Liver (tissue), 9 donors: ENCODE measurements around the gene MERTK. TPM values are rescaled to one million over a fixed set of nuclear protein-coding genes. Genes with fewer than 3 reads are reported as not detected.

ENCODE experiments used
- DNase-seq: peaks from one replicate; pipeline ENCODE4 v3.0.0-alpha.2; 2017; ENCODE audit warnings: low spot score
- H3K27ac ChIP-seq, 2 donors: one replicate each; pipeline ENCODE4 v1.7.0; 2013; ENCODE audit warnings: inconsistent platforms in 2 of 2, low read length in 2 of 2, control low read depth in 1 of 2, low read depth in 1 of 2, mild to moderate bottlenecking in 1 of 2
- H3K27me3 ChIP-seq, 4 donors: one replicate each; pipeline versions ENCODE4 v1.6.1 to v1.7.0; 2013; ENCODE audit warnings: low read length in 3 of 4, inconsistent platforms in 1 of 4, mild to moderate bottlenecking in 1 of 4, moderate library complexity in 1 of 4; ENCODE audit not compliant: control insufficient read depth in 4 of 4, insufficient read depth in 4 of 4
- H3K36me3 ChIP-seq, 4 donors: one replicate each; pipeline versions ENCODE4 v1.6.1 to v1.7.0; 2013; ENCODE audit warnings: low read length in 3 of 4, mild to moderate bottlenecking in 3 of 4, low read depth in 1 of 4, moderate library complexity in 1 of 4; ENCODE audit not compliant: control insufficient read depth in 4 of 4, insufficient read depth in 3 of 4
- H3K4me1 ChIP-seq, 4 donors: one replicate each; pipeline versions ENCODE4 v1.6.1 to v1.7.0; 2013; ENCODE audit warnings: low read length in 3 of 4, mild to moderate bottlenecking in 3 of 4, moderate library complexity in 1 of 4; ENCODE audit not compliant: control insufficient read depth in 4 of 4, insufficient read depth in 4 of 4
- H3K4me3 ChIP-seq, 3 donors: one replicate each; pipeline versions ENCODE4 v1.6.1 to v1.7.0; 2013; ENCODE audit warnings: low read length in 3 of 3, control low read depth in 1 of 3, low read depth in 1 of 3, mild to moderate bottlenecking in 1 of 3
- H3K9ac ChIP-seq, 2 donors: one replicate each; pipeline ENCODE4 v1.7.0; 2013; ENCODE audit warnings: low read length in 2 of 2, mild to moderate bottlenecking in 2 of 2, moderate library complexity in 2 of 2, control low read depth in 1 of 2, low read depth in 1 of 2
- H3K9me3 ChIP-seq, 4 donors: one replicate each; pipeline versions ENCODE4 v1.6.1 to v1.7.0; 2013; ENCODE audit warnings: low read length in 3 of 4; ENCODE audit not compliant: control insufficient read depth in 4 of 4
- EGR1 ChIP-seq, 2 donors: IDR thresholded peaks; 2 replicates each; pipeline ENCODE4 v1.6.1; 2016 to 2018; ENCODE audit warnings: antibody characterized with exemption in 2 of 2, low read depth in 2 of 2
- FOXA1 ChIP-seq: IDR thresholded peaks from 2 replicates; pipeline ENCODE4 v1.6.1; 2016; ENCODE audit warnings: antibody characterized with exemption
- FOXA2 ChIP-seq: IDR thresholded peaks from 2 replicates; pipeline ENCODE4 v1.6.1; 2016; ENCODE audit warnings: antibody characterized with exemption
- GABPA ChIP-seq, 2 donors: IDR thresholded peaks in 1 of 2; conservative IDR thresholded peaks in 1 of 2; 2 replicates each; pipeline ENCODE4 v1.6.1; 2016; ENCODE audit warnings: antibody characterized with exemption in 2 of 2, mild to moderate bottlenecking in 1 of 2, moderate library complexity in 1 of 2
- HNF4A ChIP-seq, 2 donors: conservative IDR thresholded peaks; 2 replicates each; pipeline ENCODE4 v1.6.1; 2016; ENCODE audit warnings: antibody characterized with exemption in 2 of 2, mild to moderate bottlenecking in 2 of 2
- HNF4G ChIP-seq: IDR thresholded peaks from 2 replicates; pipeline ENCODE4 v1.6.1; 2016; ENCODE audit warnings: antibody characterized with exemption
- JUND ChIP-seq, 2 donors: IDR thresholded peaks; 2 replicates each; pipeline ENCODE4 v1.6.1; 2016; ENCODE audit warnings: antibody characterized with exemption in 2 of 2
- NR2F2 ChIP-seq: IDR thresholded peaks from 2 replicates; pipeline ENCODE4 v1.6.1; 2016; ENCODE audit warnings: antibody characterized with exemption
- RAD21 ChIP-seq, 2 donors: IDR thresholded peaks; 2 replicates each; pipeline ENCODE4 v1.6.1; 2016; ENCODE audit warnings: antibody characterized with exemption in 2 of 2, mild to moderate bottlenecking in 2 of 2
- RXRA ChIP-seq, 2 donors: IDR thresholded peaks; 2 replicates each; pipeline ENCODE4 v1.6.1; 2017 to 2018; ENCODE audit warnings: antibody characterized with exemption in 2 of 2, mild to moderate bottlenecking in 1 of 2
- SP1 ChIP-seq: IDR thresholded peaks from 2 replicates; pipeline ENCODE4 v1.6.1; 2018; ENCODE audit warnings: antibody characterized with exemption, mild to moderate bottlenecking
- TAF1 ChIP-seq: conservative IDR thresholded peaks from 2 replicates; pipeline ENCODE4 v1.6.1; 2016; ENCODE audit warnings: antibody characterized with exemption, mild to moderate bottlenecking
- WGBS: extraction: QIAGEN DNeasy Blood & Tissue Kit; methylation state at CpG from one replicate; pipeline ENCODE4 v1.1.7; 2013; 5-methylcytosine and 5-hydroxymethylcytosine counted together
- polyA plus RNA-seq, 2 donors: library from polyadenylated mRNA; stranded (reverse) in 1 of 2; unstranded in 1 of 2; fragments of 200-250 nt in 1 of 2; fragments of >200 nt in 1 of 2; fragmentation: Nextera tagmentation in 1 of 2; extraction: Ambion mirVana in 1 of 2; gene quantifications; one replicate each; pipeline versions ENCODE4 v1.2.1 to v1.2.3, GENCODE V29; 2013 to 2015
- total RNA-seq, 2 donors: library from RNA; depleted of rRNA; stranded (reverse); fragments of >200 nt; gene quantifications; one replicate each; pipeline ENCODE4 v1.2.3, GENCODE V29; 2014
- TF ChIP-seq, protein P1 (sequence below): IDR thresholded peaks from 2 replicates; pipeline ENCODE4 v1.6.1; 2016; ENCODE audit warnings: antibody characterized with exemption, mild to moderate bottlenecking
- TF ChIP-seq, protein P2 (sequence below): fragments of 150-350 bp; IDR thresholded peaks from 2 replicates; pipeline ENCODE4 v1.5.1; 2017; ENCODE audit warnings: improper control_type of control experiment, low read depth, low read length; ENCODE audit not compliant: missing input control
- TF ChIP-seq, protein P3 (sequence below): IDR thresholded peaks from 2 replicates; pipeline ENCODE4 v1.6.1; 2016; ENCODE audit warnings: antibody characterized with exemption
- TF ChIP-seq, protein P4 (sequence below): IDR thresholded peaks from 2 replicates; pipeline ENCODE4 v1.6.1; 2016; ENCODE audit warnings: antibody characterized with exemption
- TF ChIP-seq, protein P5 (sequence below): IDR thresholded peaks from 2 replicates; pipeline ENCODE4 v1.6.1; 2016; ENCODE audit warnings: antibody characterized with exemption
- donor health status: healthy.
- donor health status: healthy.
- donor health status: healthy.
- donor health status: healthy.
- donor health status: healthy.

The MERTK gene
- total and polyA plus RNA-seq, 4 donors, result 6.3 to 34.1 (median 8.2) TPM

DNA sequence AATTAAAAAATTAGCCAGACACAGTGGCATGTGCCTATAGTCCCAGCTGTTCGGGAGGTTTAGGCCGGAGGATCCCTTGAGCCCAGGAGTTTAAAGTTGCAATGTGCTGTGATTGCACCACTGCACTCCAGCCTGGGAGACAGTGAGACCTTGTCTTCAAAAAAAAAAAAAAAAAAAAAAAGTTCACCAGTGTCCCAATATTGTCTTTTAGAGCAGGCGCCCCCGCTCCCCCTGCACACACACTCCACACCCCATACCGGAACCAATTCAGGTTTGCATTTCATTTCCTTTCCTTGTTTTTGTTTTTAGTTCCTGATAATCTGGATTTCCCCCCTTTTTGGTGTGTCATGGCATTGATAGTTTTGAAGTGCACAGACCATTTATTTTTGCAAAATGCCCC, 167.1 kb downstream of the MERTK start:
- H3K4me1 ChIP-seq, result no peaks in the 10 kb centered on the region
- peaks cover under 1 to 25% (median 11%) of the 10 kb centered on the region in 4 donors for H3K36me3 ChIP-seq
- DNase-seq, result no peak
- H3K27me3 ChIP-seq, result no peaks in the 10 kb centered on the region
- no peak for TF ChIP-seq NR2F2
- TF ChIP-seq TAF1, result no peak
- TF ChIP-seq FOXA1, result no peak
- TF ChIP-seq GABPA (IDR thresholded peaks at IDR 0.05 in 1 of 2, conservative IDR thresholded peaks at IDR 0.05 in 1 of 2), result no peak
- TF ChIP-seq, protein P1, sequence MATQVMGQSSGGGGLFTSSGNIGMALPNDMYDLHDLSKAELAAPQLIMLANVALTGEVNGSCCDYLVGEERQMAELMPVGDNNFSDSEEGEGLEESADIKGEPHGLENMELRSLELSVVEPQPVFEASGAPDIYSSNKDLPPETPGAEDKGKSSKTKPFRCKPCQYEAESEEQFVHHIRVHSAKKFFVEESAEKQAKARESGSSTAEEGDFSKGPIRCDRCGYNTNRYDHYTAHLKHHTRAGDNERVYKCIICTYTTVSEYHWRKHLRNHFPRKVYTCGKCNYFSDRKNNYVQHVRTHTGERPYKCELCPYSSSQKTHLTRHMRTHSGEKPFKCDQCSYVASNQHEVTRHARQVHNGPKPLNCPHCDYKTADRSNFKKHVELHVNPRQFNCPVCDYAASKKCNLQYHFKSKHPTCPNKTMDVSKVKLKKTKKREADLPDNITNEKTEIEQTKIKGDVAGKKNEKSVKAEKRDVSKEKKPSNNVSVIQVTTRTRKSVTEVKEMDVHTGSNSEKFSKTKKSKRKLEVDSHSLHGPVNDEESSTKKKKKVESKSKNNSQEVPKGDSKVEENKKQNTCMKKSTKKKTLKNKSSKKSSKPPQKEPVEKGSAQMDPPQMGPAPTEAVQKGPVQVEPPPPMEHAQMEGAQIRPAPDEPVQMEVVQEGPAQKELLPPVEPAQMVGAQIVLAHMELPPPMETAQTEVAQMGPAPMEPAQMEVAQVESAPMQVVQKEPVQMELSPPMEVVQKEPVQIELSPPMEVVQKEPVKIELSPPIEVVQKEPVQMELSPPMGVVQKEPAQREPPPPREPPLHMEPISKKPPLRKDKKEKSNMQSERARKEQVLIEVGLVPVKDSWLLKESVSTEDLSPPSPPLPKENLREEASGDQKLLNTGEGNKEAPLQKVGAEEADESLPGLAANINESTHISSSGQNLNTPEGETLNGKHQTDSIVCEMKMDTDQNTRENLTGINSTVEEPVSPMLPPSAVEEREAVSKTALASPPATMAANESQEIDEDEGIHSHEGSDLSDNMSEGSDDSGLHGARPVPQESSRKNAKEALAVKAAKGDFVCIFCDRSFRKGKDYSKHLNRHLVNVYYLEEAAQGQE, result no peak
- no peak for TF ChIP-seq RXRA (IDR thresholded peaks at IDR 0.05)
- no peak for TF ChIP-seq JUND (IDR thresholded peaks at IDR 0.05)
- TF ChIP-seq, protein P2, sequence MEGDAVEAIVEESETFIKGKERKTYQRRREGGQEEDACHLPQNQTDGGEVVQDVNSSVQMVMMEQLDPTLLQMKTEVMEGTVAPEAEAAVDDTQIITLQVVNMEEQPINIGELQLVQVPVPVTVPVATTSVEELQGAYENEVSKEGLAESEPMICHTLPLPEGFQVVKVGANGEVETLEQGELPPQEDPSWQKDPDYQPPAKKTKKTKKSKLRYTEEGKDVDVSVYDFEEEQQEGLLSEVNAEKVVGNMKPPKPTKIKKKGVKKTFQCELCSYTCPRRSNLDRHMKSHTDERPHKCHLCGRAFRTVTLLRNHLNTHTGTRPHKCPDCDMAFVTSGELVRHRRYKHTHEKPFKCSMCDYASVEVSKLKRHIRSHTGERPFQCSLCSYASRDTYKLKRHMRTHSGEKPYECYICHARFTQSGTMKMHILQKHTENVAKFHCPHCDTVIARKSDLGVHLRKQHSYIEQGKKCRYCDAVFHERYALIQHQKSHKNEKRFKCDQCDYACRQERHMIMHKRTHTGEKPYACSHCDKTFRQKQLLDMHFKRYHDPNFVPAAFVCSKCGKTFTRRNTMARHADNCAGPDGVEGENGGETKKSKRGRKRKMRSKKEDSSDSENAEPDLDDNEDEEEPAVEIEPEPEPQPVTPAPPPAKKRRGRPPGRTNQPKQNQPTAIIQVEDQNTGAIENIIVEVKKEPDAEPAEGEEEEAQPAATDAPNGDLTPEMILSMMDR, result no peak
- TF ChIP-seq HNF4G, result no peak
- no peak for TF ChIP-seq FOXA2
- no peak for TF ChIP-seq HNF4A (conservative IDR thresholded peaks at IDR 0.05)
- TF ChIP-seq, protein P3, sequence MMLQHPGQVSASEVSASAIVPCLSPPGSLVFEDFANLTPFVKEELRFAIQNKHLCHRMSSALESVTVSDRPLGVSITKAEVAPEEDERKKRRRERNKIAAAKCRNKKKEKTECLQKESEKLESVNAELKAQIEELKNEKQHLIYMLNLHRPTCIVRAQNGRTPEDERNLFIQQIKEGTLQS, result no peak
- TF ChIP-seq, protein P4, sequence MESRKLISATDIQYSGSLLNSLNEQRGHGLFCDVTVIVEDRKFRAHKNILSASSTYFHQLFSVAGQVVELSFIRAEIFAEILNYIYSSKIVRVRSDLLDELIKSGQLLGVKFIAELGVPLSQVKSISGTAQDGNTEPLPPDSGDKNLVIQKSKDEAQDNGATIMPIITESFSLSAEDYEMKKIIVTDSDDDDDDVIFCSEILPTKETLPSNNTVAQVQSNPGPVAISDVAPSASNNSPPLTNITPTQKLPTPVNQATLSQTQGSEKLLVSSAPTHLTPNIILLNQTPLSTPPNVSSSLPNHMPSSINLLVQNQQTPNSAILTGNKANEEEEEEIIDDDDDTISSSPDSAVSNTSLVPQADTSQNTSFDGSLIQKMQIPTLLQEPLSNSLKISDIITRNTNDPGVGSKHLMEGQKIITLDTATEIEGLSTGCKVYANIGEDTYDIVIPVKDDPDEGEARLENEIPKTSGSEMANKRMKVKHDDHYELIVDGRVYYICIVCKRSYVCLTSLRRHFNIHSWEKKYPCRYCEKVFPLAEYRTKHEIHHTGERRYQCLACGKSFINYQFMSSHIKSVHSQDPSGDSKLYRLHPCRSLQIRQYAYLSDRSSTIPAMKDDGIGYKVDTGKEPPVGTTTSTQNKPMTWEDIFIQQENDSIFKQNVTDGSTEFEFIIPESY, result no peak
- TF ChIP-seq EGR1 (IDR thresholded peaks at IDR 0.05; ENCODE audit: low read depth in 2 of 2), result no peak
- TF ChIP-seq SP1, result no peak
- no peak for TF ChIP-seq RAD21 (IDR thresholded peaks at IDR 0.05)
- H3K27ac ChIP-seq, result no peak overlapping the region
- 76% methylated on average over 5 of the region's 5 CpGs for WGBS
- H3K9ac ChIP-seq, result no peak overlapping the region
- H3K9me3 ChIP-seq, result no peaks in the 10 kb centered on the region
- H3K4me3 ChIP-seq, result no peak overlapping the region

DNA sequence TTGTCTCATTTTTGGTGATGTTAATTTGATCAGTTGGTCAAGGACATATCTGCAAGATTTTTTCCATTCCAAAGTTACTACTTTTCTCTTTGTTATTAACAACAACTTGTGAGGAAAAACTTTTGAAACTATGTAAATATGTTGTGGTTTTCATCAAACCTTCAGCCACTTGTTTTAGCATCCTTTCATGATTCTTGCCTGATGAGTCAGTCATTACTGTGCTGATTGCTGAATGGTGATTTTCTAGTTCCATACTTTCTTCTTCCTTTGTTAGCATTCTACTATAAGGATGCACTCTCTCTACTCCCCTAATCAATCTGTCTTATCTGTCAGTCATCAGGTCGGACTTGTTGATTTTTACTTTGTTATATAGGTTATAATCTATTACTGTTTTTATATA, 167.6 kb downstream of the MERTK start:
- H3K36me3 ChIP-seq, result peaks cover 0 to 25% (median 10%) of the 10 kb centered on the region in 4 donors
- WGBS, result 82% methylated on average over 1 of the region's 1 CpG
- no peak for TF ChIP-seq RAD21 (IDR thresholded peaks at IDR 0.05)
- TF ChIP-seq, protein P4, result no peak
- no peak for TF ChIP-seq EGR1 (IDR thresholded peaks at IDR 0.05; ENCODE audit: low read depth in 2 of 2)
- no peak for TF ChIP-seq HNF4G
- TF ChIP-seq, protein P1, result no peak
- no peak for TF ChIP-seq FOXA1
- TF ChIP-seq, protein P5, sequence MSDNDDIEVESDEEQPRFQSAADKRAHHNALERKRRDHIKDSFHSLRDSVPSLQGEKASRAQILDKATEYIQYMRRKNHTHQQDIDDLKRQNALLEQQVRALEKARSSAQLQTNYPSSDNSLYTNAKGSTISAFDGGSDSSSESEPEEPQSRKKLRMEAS, result no peak

More for the DNA sequence above, 167.6 kb downstream of the MERTK start:
- DNase-seq, result no peak
- no peak overlapping the region for H3K4me3 ChIP-seq
- no peak overlapping the region for H3K27ac ChIP-seq
- no peaks in the 10 kb centered on the region for H3K4me1 ChIP-seq
- H3K9ac ChIP-seq, result no peak overlapping the region
- no peaks in the 10 kb centered on the region for H3K9me3 ChIP-seq
- no peaks in the 10 kb centered on the region for H3K27me3 ChIP-seq
